ENCODE data around the gene HOXD4.

GRCh38 chr2:176128172-176128981 is 23.0 kb upstream of the HOXD4 start:
- TF ChIP-seq CTCF (IDR thresholded peaks at IDR 0.05; ENCODE audit: low read depth, low read length, poor library complexity, severe bottlenecking): no peak
- TF ChIP-seq EZH2phosphoT487 (IDR thresholded peaks at IDR 0.05; ENCODE audit: borderline replicate concordance, low read length): no peak
